ENCODE results near the gene TOB2. TPM values are rescaled to one million over a fixed set of nuclear protein-coding genes. Genes with fewer than 3 reads are reported as not detected.
A peak's percentile ranks its signal among the peaks of the same experiment; 100 is the strongest.

The TOB2 gene
- total and polyA plus RNA-seq, 3 experiments from 2014 or later = 24.8 to 59.8 (median 56.4) TPM

DNA sequence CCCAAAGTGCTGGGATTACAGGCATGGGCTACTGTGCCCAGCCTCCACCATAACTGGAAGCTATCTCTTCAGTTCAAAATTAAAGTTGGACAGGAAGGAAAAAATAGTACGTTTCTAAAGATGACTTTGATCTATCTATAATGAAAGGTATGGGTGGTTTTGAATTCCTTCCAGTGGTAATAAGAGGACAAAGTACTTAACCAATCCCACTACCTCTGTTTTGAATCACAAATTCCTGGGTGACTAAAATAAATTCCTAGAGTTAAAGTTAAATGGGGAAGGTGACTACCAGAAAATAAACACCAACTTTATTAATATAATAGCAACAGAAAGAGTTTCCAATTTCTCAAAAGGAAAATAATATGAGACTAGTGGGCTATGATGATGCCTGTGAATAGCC lies 12.8 kb upstream of the TOB2 start:
- Mint-ChIP-seq H3K27ac (peak overlapping the region in 2 of 8 donors; percentile 20 to 57), H3K9me3 (no peaks in the 10 kb centered on the region), H3K4me1 (peaks cover 1 to 12% (median 4%) of the 10 kb centered on the region in 3 donors), H3K4me3 (no peak overlapping the region), H3K27me3 (no peaks in the 10 kb centered on the region), H3K36me3 (peaks cover 0 to 54% (median 18%) of the 10 kb centered on the region in 3 donors)
- no peaks in the 10 kb centered on the region for H3K4me1 ChIP-seq (ENCODE audit: insufficient read depth, low read length)
- POLR2A ChIA-PET = no interaction called here
- no peaks in the 10 kb centered on the region for H3K27me3 ChIP-seq (ENCODE audit: insufficient read depth, low read length, poor library complexity, severe bottlenecking)
- H3K36me3 ChIP-seq (ENCODE audit: insufficient read depth, low read length) = peaks cover 24% of the 10 kb centered on the region
- no peaks in the 10 kb centered on the region for H3K9me3 ChIP-seq (ENCODE audit: low read length)
- no peak for DNase-seq
- CTCF ChIA-PET = no interaction called here
- H3K4me3 ChIP-seq (ENCODE audit: low read length) = no peak overlapping the region
- H3K27ac ChIP-seq (ENCODE audit: low read depth, low read length) = no peak overlapping the region

DNA sequence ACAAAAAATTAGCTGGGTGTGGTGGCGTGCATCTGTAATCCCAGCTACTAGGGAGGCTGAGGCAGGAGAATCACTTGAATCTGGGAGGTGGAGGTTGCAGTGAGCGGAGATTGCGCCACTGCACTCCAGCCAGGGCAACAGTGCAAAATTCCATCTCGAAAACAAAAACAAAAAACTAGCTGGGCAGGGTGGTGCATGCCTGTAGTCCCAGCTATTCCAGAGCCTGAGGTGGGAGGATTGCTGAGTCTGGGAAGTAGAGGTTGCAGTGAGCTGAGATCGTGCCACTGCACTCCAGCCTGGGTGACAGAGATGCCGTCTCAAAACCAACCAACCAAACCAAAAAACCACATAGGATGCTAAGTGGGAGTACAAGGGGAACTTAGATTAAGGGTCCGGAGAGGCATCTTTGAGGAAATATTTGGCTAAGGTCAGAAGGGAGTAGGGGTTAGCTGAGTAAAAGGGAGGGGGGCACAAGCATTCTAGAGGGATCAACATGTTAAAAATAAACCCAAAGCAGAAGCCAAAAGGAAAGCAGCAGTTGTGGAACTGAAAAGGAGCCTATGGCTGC lies 11.6 kb upstream of the TOB2 start:
- H3K9me3 ChIP-seq (ENCODE audit: low read length) = no peaks in the 10 kb centered on the region
- no peaks in the 10 kb centered on the region for H3K4me1 ChIP-seq (ENCODE audit: insufficient read depth, low read length)
- H3K9me3 Mint-ChIP-seq = no peaks in the 10 kb centered on the region
- no peaks in the 10 kb centered on the region for H3K27me3 ChIP-seq (ENCODE audit: insufficient read depth, low read length, poor library complexity, severe bottlenecking)
- peaks cover 0 to 5% (median 0%) of the 10 kb centered on the region in 3 donors for H3K4me1 Mint-ChIP-seq
- no peak overlapping the region for H3K4me3 Mint-ChIP-seq
- no peak overlapping the region for H3K27ac ChIP-seq (ENCODE audit: low read depth, low read length)
- no peaks in the 10 kb centered on the region for H3K27me3 Mint-ChIP-seq
- no peak overlapping the region for H3K4me3 ChIP-seq (ENCODE audit: low read length)
- H3K36me3 ChIP-seq (ENCODE audit: insufficient read depth, low read length) = peaks cover 15% of the 10 kb centered on the region
- peaks cover 0 to 44% (median 13%) of the 10 kb centered on the region in 3 donors for H3K36me3 Mint-ChIP-seq
- DNase-seq = no peak
- ChIA-PET POLR2A (no interaction called here), CTCF (interaction anchor here (1.0 kb wide), 1 partner anchor 10 kb away, joined by 5 read pairs; the partner anchor contains the start of gene PHF5A)
- peak overlapping the region in 5 of 8 donors; percentile 11 to 86 (median 70) for H3K27ac Mint-ChIP-seq

DNA sequence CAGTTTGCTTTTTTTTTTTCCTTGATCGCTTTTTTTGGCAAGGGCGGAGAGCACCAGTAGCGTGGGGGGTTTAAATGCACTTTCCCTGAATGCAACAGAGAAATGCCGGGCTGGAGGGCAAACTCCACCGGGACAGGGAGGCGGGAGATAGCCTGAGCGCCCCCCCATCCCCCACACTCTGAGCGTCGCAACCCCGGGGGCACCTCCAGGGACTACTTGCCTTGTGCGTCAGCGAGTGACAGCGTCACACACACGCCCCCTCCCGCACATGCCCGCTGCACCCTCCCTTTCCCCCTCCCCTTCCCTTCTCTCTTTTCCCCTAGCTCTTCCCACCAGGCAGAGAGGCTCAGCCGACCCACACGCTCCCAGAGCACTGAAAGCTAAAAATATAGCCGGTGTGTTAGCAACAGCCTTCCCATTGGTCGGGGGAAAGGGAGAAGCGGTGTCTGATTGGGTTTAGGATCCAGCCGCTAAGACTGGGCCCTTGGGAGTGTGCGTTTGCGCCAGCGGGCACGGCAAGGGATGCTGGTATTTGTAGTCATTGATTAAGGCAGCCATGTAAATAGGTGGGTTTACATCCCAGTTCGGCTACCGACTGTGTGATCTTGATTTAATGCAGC lies 1.7 kb upstream of the TOB2 start:
- H3K36me3 ChIP-seq (ENCODE audit: insufficient read depth, low read length) = no peaks in the 10 kb centered on the region
- peaks cover 20 to 27% (median 23%) of the 10 kb centered on the region in 3 donors for H3K4me1 Mint-ChIP-seq
- peak overlapping the region; percentile 91 to 98 (median 96) for H3K27ac Mint-ChIP-seq
- peak overlapping the region; percentile 90 to 98 (median 95) for H3K4me3 Mint-ChIP-seq
- H3K9me3 Mint-ChIP-seq = no peaks in the 10 kb centered on the region
- DNase-seq = peak; percentile 82 to 94 (median 90)
- peak overlapping the region; percentile 96 for H3K27ac ChIP-seq (ENCODE audit: low read depth, low read length)
- H3K27me3 Mint-ChIP-seq = no peaks in the 10 kb centered on the region
- H3K9me3 ChIP-seq (ENCODE audit: low read length) = no peaks in the 10 kb centered on the region
- ChIA-PET CTCF (interaction anchor here (0.7 to 2.6 kb wide), 8 partner anchors 9 to 219 kb away, joined by 3 to 10 read pairs (median 4); partner anchors contain the start of genes ACO2, PHF5A and TEF), POLR2A (interaction anchor here (0.6 to 7.5 kb wide), 12 partner anchors 16 to 1148 kb away, joined by 3 to 109 read pairs (median 5); partner anchors contain the start of genes ACO2, DESI1, PHF5A and PMM1)
- peaks cover 5% of the 10 kb centered on the region for H3K4me1 ChIP-seq (ENCODE audit: insufficient read depth, low read length)
- H3K36me3 Mint-ChIP-seq = peaks cover 0 to 40% (median 0%) of the 10 kb centered on the region in 3 donors
- H3K27me3 ChIP-seq (ENCODE audit: insufficient read depth, low read length, poor library complexity, severe bottlenecking) = no peaks in the 10 kb centered on the region
- peak overlapping the region; percentile 96 for H3K4me3 ChIP-seq (ENCODE audit: low read length)

DNA sequence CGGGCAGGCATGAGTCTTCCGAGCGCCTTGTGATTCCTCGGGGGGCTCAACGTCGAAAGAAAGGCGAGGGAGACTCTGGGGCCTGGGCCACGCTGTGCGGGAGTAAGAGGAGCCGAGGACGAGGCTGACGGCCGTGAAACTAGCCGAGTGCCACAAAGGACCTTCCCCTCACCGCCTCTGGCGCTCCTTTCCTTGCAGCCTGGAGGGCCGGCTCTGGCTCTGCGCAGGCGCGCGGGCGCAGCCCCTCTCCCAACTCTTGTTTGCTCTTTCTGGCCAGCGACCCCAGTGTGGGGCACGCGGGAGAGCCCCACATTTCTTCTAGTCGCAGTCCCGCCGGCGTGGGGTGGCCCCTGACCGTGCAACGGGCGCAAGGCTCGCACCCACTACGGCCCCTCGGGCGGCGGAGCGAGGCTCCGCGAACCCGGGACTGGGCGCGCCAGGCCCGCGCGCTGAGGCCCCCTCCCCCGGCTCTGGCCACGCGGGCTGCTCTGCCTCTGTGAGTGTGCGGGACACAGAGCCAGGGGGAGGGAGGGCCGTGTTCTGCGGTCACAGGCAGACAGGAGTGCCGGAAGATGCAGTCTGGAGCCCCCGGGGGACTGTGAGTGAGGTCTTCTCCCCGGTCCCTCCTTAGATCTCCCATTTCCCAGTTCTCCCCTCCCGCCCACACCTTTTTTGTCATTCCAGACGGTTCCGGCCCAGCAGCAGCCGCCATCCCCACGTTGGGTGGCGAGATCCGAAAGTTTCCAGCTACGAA lies 1.0 kb upstream of the TOB2 start:
- Mint-ChIP-seq H3K4me3 (peak overlapping the region; percentile 90 to 98 (median 95)), H3K4me1 (peaks cover 24 to 34% (median 30%) of the 10 kb centered on the region in 3 donors), H3K9me3 (no peaks in the 10 kb centered on the region), H3K36me3 (peaks cover 0 to 45% (median 0%) of the 10 kb centered on the region in 3 donors), H3K27ac (peak overlapping the region; percentile 91 to 99 (median 96)), H3K27me3 (no peaks in the 10 kb centered on the region)
- H3K27me3 ChIP-seq (ENCODE audit: insufficient read depth, low read length, poor library complexity, severe bottlenecking) = no peaks in the 10 kb centered on the region
- peak; percentile 51 to 76 (median 59) for DNase-seq
- H3K4me1 ChIP-seq (ENCODE audit: insufficient read depth, low read length) = peaks cover 5% of the 10 kb centered on the region
- ChIA-PET POLR2A (interaction anchor here (0.6 to 7.5 kb wide), 18 partner anchors 8 to 1148 kb away, joined by 3 to 109 read pairs (median 4); partner anchors contain the start of genes ACO2, DESI1, PHF5A and PMM1), CTCF (interaction anchor here (0.7 to 2.6 kb wide), 10 partner anchors 9 to 219 kb away, joined by 3 to 18 read pairs (median 4); partner anchors contain the start of genes ACO2, PHF5A and TEF)
- H3K36me3 ChIP-seq (ENCODE audit: insufficient read depth, low read length) = no peaks in the 10 kb centered on the region
- H3K4me3 ChIP-seq (ENCODE audit: low read length) = peak overlapping the region; percentile 96
- no peaks in the 10 kb centered on the region for H3K9me3 ChIP-seq (ENCODE audit: low read length)
- peak overlapping the region; percentile 96 for H3K27ac ChIP-seq (ENCODE audit: low read depth, low read length)

DNA sequence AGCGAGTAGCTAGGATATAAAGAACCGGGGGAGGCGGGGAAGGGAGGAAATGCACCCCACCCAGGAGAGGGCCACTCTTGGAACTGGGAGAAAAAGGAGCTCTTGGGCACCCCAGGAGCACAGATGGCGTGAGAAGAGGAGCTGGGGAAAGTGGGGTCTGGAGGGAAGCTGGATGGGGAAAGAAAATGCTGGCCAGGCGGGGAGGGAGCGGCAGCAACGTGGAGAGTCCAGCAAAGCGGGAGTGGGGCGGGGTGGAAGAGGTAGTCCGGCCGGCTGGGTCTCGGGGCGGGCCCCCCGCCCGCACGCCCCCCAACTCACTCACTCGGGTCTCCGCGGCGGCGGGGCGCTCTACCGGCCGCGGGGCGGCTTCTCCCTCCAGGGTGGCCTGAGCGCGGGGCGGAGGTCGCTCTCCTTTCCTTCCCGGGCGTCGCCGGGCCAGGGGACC lies 522 bp downstream of the TOB2 start:
- H3K27me3 Mint-ChIP-seq = no peaks in the 10 kb centered on the region
- H3K4me3 Mint-ChIP-seq = peak overlapping the region; percentile 90 to 98 (median 95)
- peak in 1 of 5 donors; percentile 5 for DNase-seq
- Histone ChIP-seq H3K27me3 (ENCODE audit: insufficient read depth, low read length, poor library complexity, severe bottlenecking) (no peaks in the 10 kb centered on the region), H3K27ac (ENCODE audit: low read depth, low read length) (peak overlapping the region; percentile 96), H3K4me1 (ENCODE audit: insufficient read depth, low read length) (peaks cover 5% of the 10 kb centered on the region), H3K9me3 (ENCODE audit: low read length) (no peaks in the 10 kb centered on the region), H3K36me3 (ENCODE audit: insufficient read depth, low read length) (no peaks in the 10 kb centered on the region), H3K4me3 (ENCODE audit: low read length) (peak overlapping the region; percentile 96)
- H3K27ac Mint-ChIP-seq = peak overlapping the region; percentile 91 to 99 (median 96)
- H3K4me1 Mint-ChIP-seq = peaks cover 27 to 42% (median 37%) of the 10 kb centered on the region in 3 donors
- no peaks in the 10 kb centered on the region for H3K9me3 Mint-ChIP-seq
- ChIA-PET POLR2A (interaction anchor here (0.6 to 7.5 kb wide), 12 partner anchors 9 to 1854 kb away, joined by 3 to 109 read pairs (median 4); partner anchors contain the start of genes ACO2, DESI1, PHF5A and PMM1), CTCF (interaction anchor here (1.0 to 2.6 kb wide), 5 partner anchors 16 to 81 kb away, joined by 3 to 18 read pairs (median 5); partner anchors contain the start of genes ACO2 and PHF5A)
- H3K36me3 Mint-ChIP-seq = peaks cover 0 to 50% (median 0%) of the 10 kb centered on the region in 3 donors

DNA sequence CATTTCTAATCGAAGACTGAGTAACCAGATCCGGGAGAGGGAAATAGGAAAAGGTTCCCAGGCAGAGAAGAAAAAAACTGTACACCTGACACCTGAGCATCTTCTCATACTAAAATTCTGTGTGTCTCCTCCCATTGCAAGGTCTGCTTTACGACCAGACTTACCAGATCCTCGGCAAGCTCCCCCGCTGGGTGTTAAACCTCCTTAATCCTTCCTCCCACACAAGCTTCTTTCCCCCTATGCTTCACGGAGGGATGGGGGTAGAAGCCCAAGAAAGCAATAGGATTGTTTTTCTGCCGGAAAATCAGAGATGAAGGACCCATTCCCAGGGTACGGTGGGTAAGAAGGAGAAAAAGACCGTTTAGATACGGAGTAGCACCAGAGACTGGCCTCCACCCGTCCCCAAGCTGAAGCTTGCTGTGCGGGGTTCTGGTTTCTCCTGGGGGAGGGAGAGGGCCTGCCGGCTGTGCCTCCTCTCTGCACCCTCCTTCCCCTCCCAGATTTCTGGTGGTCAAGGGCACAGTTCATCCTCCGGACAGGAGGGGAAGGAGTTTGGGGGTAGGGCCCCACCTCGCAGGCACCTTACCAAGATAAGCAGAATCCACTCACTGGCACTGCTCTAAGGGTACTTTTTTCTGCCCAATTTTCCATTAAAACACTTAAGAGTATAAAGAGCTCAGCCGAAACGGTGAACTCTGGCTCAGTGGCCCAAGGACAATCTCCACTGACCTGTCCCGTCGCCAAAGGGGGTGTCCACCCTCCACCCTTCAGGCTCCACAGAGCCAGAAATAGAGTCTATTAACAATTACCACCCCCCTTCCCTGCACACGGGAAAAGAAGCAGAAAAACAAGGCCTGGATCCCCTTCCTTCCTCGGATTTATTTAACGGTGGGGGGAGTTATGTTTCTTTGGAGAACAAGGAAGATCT lies 1.2 kb downstream of the TOB2 start:
- ChIA-PET POLR2A (interaction anchor here (0.8 to 7.5 kb wide), 6 partner anchors 23 to 222 kb away, joined by 3 to 109 read pairs (median 3); partner anchors contain the start of genes ACO2, PHF5A and TEF), CTCF (interaction anchor here (1.0 to 2.6 kb wide), 5 partner anchors 11 to 81 kb away, joined by 3 to 18 read pairs (median 5); partner anchors contain the start of genes ACO2 and PHF5A)
- peak in 2 of 5 donors; percentile 27 to 53 for DNase-seq
- Histone ChIP-seq H3K4me1 (ENCODE audit: insufficient read depth, low read length) (peaks cover 5% of the 10 kb centered on the region), H3K27ac (ENCODE audit: low read depth, low read length) (peak overlapping the region; percentile 96), H3K27me3 (ENCODE audit: insufficient read depth, low read length, poor library complexity, severe bottlenecking) (no peaks in the 10 kb centered on the region), H3K4me3 (ENCODE audit: low read length) (peak overlapping the region; percentile 96), H3K36me3 (ENCODE audit: insufficient read depth, low read length) (no peaks in the 10 kb centered on the region), H3K9me3 (ENCODE audit: low read length) (no peaks in the 10 kb centered on the region)
- Mint-ChIP-seq H3K27me3 (no peaks in the 10 kb centered on the region), H3K4me3 (peak overlapping the region; percentile 90 to 98 (median 95)), H3K27ac (peak overlapping the region; percentile 91 to 97 (median 96)), H3K36me3 (peaks cover 0 to 50% (median 0%) of the 10 kb centered on the region in 3 donors), H3K4me1 (peaks cover 27 to 42% (median 37%) of the 10 kb centered on the region in 3 donors), H3K9me3 (no peaks in the 10 kb centered on the region)
